ENCODE data around the gene TMPRSS13.

TMPRSS13 gene

GRCh38 chr11:117887431-117888138, 41.6 kb downstream of the TMPRSS13 start:
- DNase-seq (ENCODE audit: low read depth, low spot score): no peak
- Histone ChIP-seq H3K36me3 (ENCODE audit: control insufficient read depth, insufficient read depth, low read length) (no peaks in the 10 kb centered on the region), H3K27me3 (ENCODE audit: control insufficient read depth, insufficient read depth, low read length) (no peaks in the 10 kb centered on the region), H3K9me3 (ENCODE audit: control insufficient read depth, insufficient read depth, low read length) (no peaks in the 10 kb centered on the region), H3K4me3 (ENCODE audit: low read length) (no peak overlapping the region), H3K4me1 (ENCODE audit: control insufficient read depth, insufficient read depth, low read length) (no peaks in the 10 kb centered on the region), H3K27ac (ENCODE audit: low read length) (no peak overlapping the region)
- WGBS (ENCODE audit: insufficient coverage, insufficient read length): no CpG with 5 or more reads among the region's 9 CpGs

DNA sequence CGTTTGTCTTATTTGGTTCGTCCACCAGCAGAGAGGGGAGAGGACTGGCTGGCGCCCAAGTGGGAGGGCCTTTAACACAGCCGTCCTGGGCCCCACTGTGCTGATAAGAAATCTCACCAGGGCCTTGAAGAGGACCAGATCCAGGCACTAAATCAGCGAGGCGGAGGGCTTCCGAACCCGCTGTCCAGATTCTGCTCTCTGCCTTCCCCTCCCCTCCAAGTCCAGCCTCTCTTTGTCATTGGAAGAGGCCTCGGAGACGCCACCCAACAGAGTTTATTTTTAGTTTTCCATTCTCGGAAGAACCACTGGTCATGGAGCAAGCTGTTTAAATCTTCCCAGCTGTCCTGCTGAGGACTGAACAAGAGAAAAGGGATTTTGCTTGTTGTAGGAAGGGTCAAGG, 43.4 kb downstream of the TMPRSS13 start:
- DNase-seq (ENCODE audit: low read depth, low spot score): no peak
- Histone ChIP-seq H3K27ac (ENCODE audit: low read length) (no peak overlapping the region), H3K4me3 (ENCODE audit: low read length) (no peak overlapping the region), H3K4me1 (ENCODE audit: control insufficient read depth, insufficient read depth, low read length) (no peaks in the 10 kb centered on the region), H3K27me3 (ENCODE audit: control insufficient read depth, insufficient read depth, low read length) (no peaks in the 10 kb centered on the region), H3K36me3 (ENCODE audit: control insufficient read depth, insufficient read depth, low read length) (no peaks in the 10 kb centered on the region), H3K9me3 (ENCODE audit: control insufficient read depth, insufficient read depth, low read length) (no peaks in the 10 kb centered on the region)
- WGBS (ENCODE audit: insufficient coverage, insufficient read length): no CpG with 5 or more reads among the region's 11 CpGs

- Histone ChIP-seq H3K36me3 (ENCODE audit: control insufficient read depth, insufficient read depth, low read length) (no peaks in the 10 kb centered on the region), H3K4me1 (ENCODE audit: control insufficient read depth, insufficient read depth, low read length) (no peaks in the 10 kb centered on the region), H3K4me3 (ENCODE audit: low read length) (no peak overlapping the region), H3K27me3 (ENCODE audit: control insufficient read depth, insufficient read depth, low read length) (no peaks in the 10 kb centered on the region), H3K9me3 (ENCODE audit: control insufficient read depth, insufficient read depth, low read length) (no peaks in the 10 kb centered on the region), H3K27ac (ENCODE audit: low read length) (no peak overlapping the region)
- DNase-seq (ENCODE audit: low read depth, low spot score): no peak
- no CpG with 5 or more reads among the region's 7 CpGs for WGBS (ENCODE audit: insufficient coverage, insufficient read length)
These were observed 44.2 kb downstream of the TMPRSS13 start for GRCh38 chr11:117884994-117885393.

DNA sequence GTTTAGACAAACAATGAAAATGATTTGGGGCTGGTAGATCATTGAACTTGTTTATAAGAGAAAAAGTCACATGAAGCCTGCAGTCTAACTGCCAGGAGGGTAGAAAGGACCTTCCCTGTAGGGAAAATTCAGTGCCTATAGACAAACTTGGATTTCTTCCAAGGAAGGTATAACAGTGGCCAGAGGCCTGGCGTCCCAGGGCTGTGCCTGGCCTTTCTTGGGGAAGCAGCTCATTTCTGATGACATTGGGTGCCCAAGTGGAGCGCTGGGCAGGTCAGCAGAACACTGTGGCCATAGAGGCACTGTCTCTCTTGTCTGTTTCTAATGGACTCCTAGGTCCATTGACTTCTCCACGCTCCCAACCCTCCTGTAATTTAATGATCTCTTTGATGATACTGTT, 46.1 kb downstream of the TMPRSS13 start:
- DNase-seq (ENCODE audit: low read depth, low spot score): no peak
- Histone ChIP-seq H3K27ac (ENCODE audit: low read length) (no peak overlapping the region), H3K36me3 (ENCODE audit: control insufficient read depth, insufficient read depth, low read length) (no peaks in the 10 kb centered on the region), H3K4me3 (ENCODE audit: low read length) (no peak overlapping the region), H3K27me3 (ENCODE audit: control insufficient read depth, insufficient read depth, low read length) (no peaks in the 10 kb centered on the region), H3K4me1 (ENCODE audit: control insufficient read depth, insufficient read depth, low read length) (no peaks in the 10 kb centered on the region), H3K9me3 (ENCODE audit: control insufficient read depth, insufficient read depth, low read length) (no peaks in the 10 kb centered on the region)
- WGBS (ENCODE audit: insufficient coverage, insufficient read length): no CpG with 5 or more reads among the region's 3 CpGs

DNA sequence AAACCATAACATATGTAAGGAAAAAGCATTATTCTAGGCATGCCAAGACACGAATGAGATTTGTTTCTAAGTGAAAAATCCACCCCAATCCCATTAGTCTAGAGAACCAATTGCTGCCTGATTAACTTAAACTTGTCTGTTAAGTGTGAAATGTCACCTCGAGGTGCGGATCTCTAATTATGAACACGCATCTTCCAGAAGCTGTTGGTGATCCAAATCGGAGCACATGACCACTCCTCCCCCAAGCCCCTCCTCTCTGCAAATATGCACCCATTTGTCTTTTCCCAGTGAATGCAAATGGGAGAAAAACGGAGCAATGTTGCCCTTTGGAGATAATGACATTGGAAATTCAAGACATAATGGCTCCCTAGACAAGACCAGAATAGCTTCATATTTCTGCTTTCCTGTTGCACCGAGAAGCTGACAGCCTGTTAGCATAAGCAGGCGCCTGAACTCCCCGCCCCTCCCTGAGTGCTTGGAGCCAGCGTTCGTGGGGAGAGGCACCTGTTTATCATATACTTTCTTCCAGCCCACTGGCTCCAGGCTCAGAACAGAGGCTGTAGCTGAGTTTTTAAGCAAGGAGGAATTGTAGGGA, 46.8 kb downstream of the TMPRSS13 start:
- no peak overlapping the region for H3K4me3 ChIP-seq (ENCODE audit: low read length)
- DNase-seq (ENCODE audit: low read depth, low spot score): no peak
- no peak overlapping the region for H3K27ac ChIP-seq (ENCODE audit: low read length)
- H3K9me3 ChIP-seq (ENCODE audit: control insufficient read depth, insufficient read depth, low read length): no peaks in the 10 kb centered on the region
- no peaks in the 10 kb centered on the region for H3K36me3 ChIP-seq (ENCODE audit: control insufficient read depth, insufficient read depth, low read length)
- H3K27me3 ChIP-seq (ENCODE audit: control insufficient read depth, insufficient read depth, low read length): no peaks in the 10 kb centered on the region
- H3K4me1 ChIP-seq (ENCODE audit: control insufficient read depth, insufficient read depth, low read length): peaks cover 2% of the 10 kb centered on the region; the same call in 1 of the 2 replicates
- no CpG with 5 or more reads among the region's 11 CpGs for WGBS (ENCODE audit: insufficient coverage, insufficient read length)

DNA sequence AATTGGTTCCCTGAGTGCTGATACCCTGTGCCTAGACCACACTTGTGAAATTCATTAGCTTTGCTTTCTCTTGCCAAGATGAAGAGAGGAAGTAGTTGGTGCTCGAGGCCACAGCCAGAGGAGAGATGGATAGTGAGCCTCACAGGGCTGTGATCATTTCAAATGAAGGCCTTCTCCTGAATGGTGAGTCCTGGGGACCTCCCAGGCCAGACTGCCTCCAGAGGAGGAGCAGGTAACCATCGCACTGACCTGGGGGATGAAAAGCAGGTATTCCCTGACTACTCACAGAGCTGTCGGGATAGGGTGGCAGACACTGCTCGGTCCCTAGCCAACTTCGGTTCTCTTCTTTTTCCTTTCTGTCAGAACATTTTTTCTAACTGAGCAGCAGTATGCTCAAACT, 48.0 kb downstream of the TMPRSS13 start:
- H3K9me3 ChIP-seq (ENCODE audit: control insufficient read depth, insufficient read depth, low read length): no peaks in the 10 kb centered on the region
- no peaks in the 10 kb centered on the region for H3K27me3 ChIP-seq (ENCODE audit: control insufficient read depth, insufficient read depth, low read length)
- no CpG with 5 or more reads among the region's 5 CpGs for WGBS (ENCODE audit: insufficient coverage, insufficient read length)
- H3K4me1 ChIP-seq (ENCODE audit: control insufficient read depth, insufficient read depth, low read length): peaks cover 5% of the 10 kb centered on the region; the same call in 1 of the 2 replicates
- H3K36me3 ChIP-seq (ENCODE audit: control insufficient read depth, insufficient read depth, low read length): no peaks in the 10 kb centered on the region
- no peak overlapping the region for H3K4me3 ChIP-seq (ENCODE audit: low read length)
- no peak overlapping the region for H3K27ac ChIP-seq (ENCODE audit: low read length)
- no peak for DNase-seq (ENCODE audit: low read depth, low spot score)

GRCh38 chr11:117879516-117880480, 49.4 kb downstream of the TMPRSS13 start:
- no peak for DNase-seq (ENCODE audit: low read depth, low spot score)
- Histone ChIP-seq H3K36me3 (ENCODE audit: control insufficient read depth, insufficient read depth, low read length) (no peaks in the 10 kb centered on the region), H3K27me3 (ENCODE audit: control insufficient read depth, insufficient read depth, low read length) (no peaks in the 10 kb centered on the region), H3K9me3 (ENCODE audit: control insufficient read depth, insufficient read depth, low read length) (no peaks in the 10 kb centered on the region), H3K4me1 (ENCODE audit: control insufficient read depth, insufficient read depth, low read length) (peaks cover 12% of the 10 kb centered on the region; the same call in 1 of the 2 replicates), H3K27ac (ENCODE audit: low read length) (no peak overlapping the region), H3K4me3 (ENCODE audit: low read length) (no peak overlapping the region)
- WGBS (ENCODE audit: insufficient coverage, insufficient read length): no CpG with 5 or more reads among the region's 11 CpGs

DNA sequence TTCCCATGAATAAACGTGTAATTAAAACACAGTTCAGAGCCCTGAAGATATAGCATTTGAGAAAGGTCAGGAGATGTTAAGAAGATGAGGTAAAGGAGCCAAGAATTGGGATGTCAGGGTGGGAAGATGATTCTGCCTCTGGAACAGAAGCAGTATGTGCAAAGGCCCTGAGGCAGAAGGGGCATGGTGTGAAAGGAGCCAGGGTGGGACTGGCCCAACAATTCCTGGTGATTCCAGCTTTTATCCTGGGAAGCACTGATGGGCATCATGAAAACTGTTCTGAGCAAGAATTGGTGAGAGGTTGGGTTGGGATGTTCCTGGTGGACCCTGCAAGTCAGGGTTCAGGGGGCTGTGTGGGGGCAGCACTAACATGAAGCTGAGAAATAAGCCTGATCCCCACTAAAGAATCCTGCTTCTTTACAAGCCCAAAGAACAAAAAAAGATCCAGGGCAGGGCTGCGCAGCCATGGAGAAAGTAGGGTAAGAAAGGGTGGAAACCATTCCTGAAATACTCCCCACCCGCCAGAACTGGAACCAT, 50.2 kb downstream of the TMPRSS13 start:
- WGBS (ENCODE audit: insufficient coverage, insufficient read length): no CpG with 5 or more reads among the region's 3 CpGs
- no peak for DNase-seq (ENCODE audit: low read depth, low spot score)
- H3K4me1 ChIP-seq (ENCODE audit: control insufficient read depth, insufficient read depth, low read length): peaks cover 12% of the 10 kb centered on the region; the same call in 1 of the 2 replicates
- no peak overlapping the region for H3K27ac ChIP-seq (ENCODE audit: low read length)
- H3K4me3 ChIP-seq (ENCODE audit: low read length): no peak overlapping the region
- no peaks in the 10 kb centered on the region for H3K9me3 ChIP-seq (ENCODE audit: control insufficient read depth, insufficient read depth, low read length)
- no peaks in the 10 kb centered on the region for H3K36me3 ChIP-seq (ENCODE audit: control insufficient read depth, insufficient read depth, low read length)
- H3K27me3 ChIP-seq (ENCODE audit: control insufficient read depth, insufficient read depth, low read length): no peaks in the 10 kb centered on the region

GRCh38 chr11:117878314-117878938, 50.8 kb downstream of the TMPRSS13 start:
- Histone ChIP-seq H3K4me1 (ENCODE audit: control insufficient read depth, insufficient read depth, low read length) (peaks cover 12% of the 10 kb centered on the region; the same call in 1 of the 2 replicates), H3K9me3 (ENCODE audit: control insufficient read depth, insufficient read depth, low read length) (no peaks in the 10 kb centered on the region), H3K4me3 (ENCODE audit: low read length) (no peak overlapping the region), H3K27ac (ENCODE audit: low read length) (no peak overlapping the region), H3K27me3 (ENCODE audit: control insufficient read depth, insufficient read depth, low read length) (no peaks in the 10 kb centered on the region), H3K36me3 (ENCODE audit: control insufficient read depth, insufficient read depth, low read length) (no peaks in the 10 kb centered on the region)
- WGBS (ENCODE audit: insufficient coverage, insufficient read length): no CpG with 5 or more reads among the region's 6 CpGs
- no peak for DNase-seq (ENCODE audit: low read depth, low spot score)
